HG02623 (cell line): Measurements from ENCODE around the gene FBXL17.
"Not testable (repeated sequence)": the region's sequence is repeated elsewhere in the genome, so short reads cannot be mapped to it uniquely, and the experiment has no call there.

Source experiments
- ATAC-seq: cut with Tn5 transposase; IDR thresholded peaks from one replicate; pipeline ENCODE4 v1.9.1; 2021; ENCODE audit warnings: moderate library complexity; ENCODE audit not compliant: unreplicated experiment

Gene FBXL17

GRCh38 chr5:108381954-108382783 lies at the start of gene FBXL17:
FBXL17 (minus strand) TSS chr5:108382098.
- ATAC-seq = peak; percentile 67

GRCh38 chr5:108430931-108431608 lies 49.2 kb upstream of the FBXL17 start:
- ATAC-seq = no peak

GRCh38 chr5:108421713-108422112 lies 39.8 kb upstream of the FBXL17 start:
- ATAC-seq = no peak

DNA sequence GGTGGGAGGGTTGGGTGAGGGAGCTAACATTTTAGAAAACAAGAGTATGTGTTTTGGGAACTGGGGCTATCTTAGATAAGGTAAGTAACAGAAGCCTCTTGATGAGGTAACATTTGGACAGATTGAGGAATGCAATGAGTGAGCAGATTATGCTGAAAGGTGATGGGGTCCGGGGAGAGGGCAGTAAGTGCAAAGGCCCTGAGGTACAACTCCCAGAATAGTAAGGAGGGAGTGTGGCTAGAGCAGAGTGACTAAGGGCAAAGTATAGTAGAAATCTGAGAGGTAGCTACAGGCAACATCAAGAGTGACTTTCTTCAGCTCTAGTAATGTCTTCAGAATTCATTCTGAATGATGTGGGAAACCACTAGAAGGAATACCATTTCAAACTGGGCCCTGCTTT lies 38.9 kb upstream of the FBXL17 start:
- ATAC-seq = no peak

DNA sequence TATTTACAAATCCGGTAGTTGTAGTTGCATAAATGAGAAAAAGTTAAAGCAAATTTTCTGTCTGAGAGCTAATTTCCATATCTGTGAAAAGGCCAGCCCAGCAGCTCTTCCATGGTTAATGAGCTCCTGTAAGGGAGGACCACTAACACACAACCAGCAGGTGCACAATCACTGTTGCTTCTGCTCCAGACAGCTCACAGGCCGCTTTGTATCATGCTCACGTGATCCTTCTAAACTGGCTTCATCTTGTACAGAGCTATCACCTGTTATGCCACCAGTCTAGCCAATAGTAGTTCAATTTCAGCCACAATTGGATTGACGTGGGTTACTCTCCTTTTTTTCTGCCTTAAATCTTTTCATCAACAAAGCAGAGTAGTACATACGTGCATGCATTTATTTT lies 38.3 kb upstream of the FBXL17 start:
- ATAC-seq = no peak

DNA sequence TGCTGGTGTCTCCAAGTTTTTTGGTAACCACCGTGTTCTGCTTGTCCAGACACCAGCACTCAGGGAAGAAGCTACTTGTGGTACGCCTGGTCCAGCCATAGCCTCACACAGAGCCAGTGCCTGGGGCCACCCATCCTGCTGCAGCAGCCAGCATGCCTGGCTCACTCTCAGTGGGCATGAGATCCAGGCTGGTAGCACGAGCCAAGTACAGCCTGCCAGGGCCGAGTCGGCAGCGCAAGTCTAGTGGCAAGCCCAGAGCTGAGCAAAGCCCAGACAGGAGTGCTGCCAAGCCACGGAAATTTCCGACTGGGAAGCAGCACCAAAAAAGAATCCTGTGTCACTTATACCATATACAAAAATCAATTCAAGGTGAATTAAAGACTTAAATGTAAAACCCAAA lies 36.3 kb upstream of the FBXL17 start:
- ATAC-seq = no peak

GRCh38 chr5:108417166-108417670 lies 35.3 kb upstream of the FBXL17 start:
- no peak for ATAC-seq

GRCh38 chr5:108415726-108416125 lies 33.8 kb upstream of the FBXL17 start:
- ATAC-seq = no peak

DNA sequence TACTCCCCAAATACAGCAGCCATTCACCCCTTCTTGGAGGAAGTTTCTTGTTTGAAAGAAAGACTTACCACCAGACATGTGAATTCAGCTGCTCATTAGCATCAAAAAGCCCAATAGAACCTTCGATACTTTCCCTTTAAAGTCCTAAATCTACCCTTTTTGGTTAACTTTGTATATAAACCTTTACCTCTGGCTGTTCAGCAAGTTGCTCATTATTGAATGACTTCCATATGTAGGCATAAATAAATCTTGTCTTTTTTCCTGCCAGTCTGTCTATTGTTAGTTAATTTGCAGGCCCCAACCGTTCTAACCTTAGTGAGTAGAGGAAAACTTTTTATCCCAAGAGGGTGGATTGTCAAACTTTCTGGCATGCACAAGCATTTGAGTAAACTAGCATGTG lies 27.9 kb upstream of the FBXL17 start:
- no peak for ATAC-seq

- ATAC-seq = not testable (repeated sequence)
Measured at GRCh38 chr5:108405201-108405600, 23.3 kb upstream of the FBXL17 start.

DNA sequence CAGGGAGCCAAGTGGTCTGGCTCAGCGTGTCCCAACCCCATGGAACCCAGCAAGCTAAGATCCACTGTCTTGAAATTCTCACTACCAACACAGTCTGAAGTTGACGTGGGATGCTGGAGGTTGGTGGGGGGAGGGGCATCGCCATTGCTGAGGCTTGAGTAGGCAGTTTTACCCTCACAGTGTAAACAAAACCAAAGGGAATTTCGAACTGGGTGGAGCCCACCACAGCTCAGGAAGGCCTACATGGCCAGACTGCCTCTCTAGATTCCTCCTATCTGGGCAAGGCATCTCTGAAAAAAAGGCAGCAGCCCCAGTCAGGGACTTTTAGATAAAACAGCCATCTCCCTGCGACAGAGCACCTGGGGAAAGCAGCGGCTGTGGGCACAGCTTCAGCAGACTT lies 17.1 kb upstream of the FBXL17 start:
- no peak for ATAC-seq

DNA sequence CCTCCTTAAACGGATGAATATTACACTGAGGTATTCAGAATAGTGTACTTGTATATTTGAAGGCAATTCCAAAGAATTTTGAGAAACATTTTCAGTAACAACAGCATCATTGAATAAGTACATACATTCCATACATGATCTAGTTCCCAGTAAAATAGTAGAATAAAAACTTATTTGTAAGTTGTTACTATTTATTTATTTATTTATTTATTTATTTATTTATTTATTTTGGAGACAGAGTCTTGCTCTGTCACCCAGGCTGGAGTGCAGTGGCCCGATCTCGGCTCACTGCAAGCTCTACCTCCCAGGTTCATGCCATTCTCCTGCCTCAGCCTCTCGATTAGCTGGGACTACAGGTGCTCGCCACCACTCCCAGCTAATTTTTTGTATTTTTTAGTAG lies 14.9 kb upstream of the FBXL17 start:
- not testable (repeated sequence) for ATAC-seq

DNA sequence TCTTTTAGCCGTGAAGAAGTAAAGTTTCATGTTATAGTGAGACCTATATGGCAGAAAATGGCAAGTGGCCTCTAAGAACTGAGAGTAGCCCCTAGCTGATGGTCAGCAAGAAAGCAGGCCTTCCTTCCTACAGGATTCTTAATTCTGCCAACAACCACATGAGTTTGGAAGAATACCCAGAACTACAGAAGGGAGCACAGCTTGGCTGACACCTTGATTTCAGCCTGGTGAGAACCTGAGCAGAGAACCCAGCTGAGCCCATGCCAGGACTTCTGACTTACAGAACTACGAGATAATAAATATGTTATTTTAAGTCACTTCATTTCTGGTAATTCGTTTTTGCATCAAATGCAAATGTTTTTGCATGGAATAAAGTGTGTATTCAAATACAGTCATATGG lies 5.9 kb upstream of the FBXL17 start:
- no peak for ATAC-seq

- ATAC-seq = no peak
Measured at GRCh38 chr5:108386345-108387061, 4.6 kb upstream of the FBXL17 start.

GRCh38 chr5:108384741-108385140 lies 2.8 kb upstream of the FBXL17 start:
- no peak for ATAC-seq

DNA sequence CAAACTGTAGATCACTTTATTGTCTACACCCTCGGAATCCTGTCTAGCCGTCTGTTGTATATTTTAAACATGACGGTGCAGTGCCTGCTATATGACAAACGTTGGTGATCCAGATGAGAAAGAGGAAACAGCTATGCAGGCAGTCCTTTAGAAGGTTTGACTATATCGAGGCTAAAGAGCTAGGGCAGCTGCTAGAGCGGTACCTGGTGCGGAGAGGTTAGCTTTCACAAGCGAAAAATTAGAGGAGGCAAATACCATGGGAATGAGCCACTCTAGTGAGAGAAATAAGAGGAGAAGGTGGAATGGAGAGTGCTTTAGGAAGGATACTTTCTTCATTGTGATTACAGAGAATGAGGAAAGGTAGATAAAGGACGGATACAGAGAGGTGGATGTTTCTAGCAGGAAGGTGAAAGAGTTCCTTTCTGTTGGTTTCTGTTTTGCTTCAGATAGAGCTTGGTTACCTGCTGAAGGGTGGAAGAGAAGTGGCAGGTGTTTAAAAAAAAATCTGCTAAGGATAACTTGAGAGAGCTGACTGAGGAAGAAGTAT lies 959 bp upstream of the FBXL17 start:
- peak; percentile 0 for ATAC-seq

GRCh38 chr5:108381350-108381953 lies 446 bp downstream of the FBXL17 start:
- ATAC-seq = peak; percentile 41

DNA sequence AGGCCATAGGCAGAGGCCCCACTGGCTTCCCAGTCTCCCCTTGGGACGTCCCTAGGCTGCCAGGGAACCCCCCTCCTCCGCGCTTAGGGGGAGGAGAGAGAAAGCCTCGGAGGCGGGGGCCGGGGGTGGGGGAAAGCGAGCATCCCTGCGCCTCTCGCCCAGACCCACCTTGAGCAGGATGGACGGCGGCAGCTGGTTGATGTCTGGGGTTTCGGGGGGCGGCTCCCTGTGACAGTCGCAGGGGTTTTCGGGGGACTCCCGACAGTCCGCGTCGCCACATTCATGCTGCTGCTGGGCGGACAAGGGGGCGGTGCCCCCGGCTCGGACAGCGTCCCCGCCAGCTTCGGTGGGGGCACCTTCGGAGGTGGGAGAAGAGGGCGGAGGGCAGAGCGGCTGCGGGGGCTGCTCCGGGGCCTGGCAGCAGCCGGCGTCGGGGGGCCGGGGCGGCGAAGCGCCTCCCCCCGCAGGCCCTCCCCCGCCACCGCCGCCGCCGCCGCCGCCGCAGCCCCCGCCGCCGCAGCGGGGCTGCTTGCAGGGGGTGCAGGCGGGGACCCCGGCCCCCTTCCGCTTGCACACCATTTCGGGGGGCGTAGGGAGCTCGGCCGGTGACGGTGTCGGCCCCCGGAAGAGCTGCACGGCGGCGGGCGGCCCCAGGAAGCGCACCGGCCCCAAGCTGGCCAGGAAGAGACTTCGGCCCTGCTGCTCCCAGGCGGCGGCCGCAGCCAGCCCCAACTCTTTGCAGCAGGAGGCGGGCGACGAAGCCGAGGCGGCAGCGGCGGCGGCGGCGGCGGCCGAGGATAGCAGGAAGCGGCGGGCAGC lies 1.2 kb downstream of the FBXL17 start:
- peak; percentile 29 for ATAC-seq

DNA sequence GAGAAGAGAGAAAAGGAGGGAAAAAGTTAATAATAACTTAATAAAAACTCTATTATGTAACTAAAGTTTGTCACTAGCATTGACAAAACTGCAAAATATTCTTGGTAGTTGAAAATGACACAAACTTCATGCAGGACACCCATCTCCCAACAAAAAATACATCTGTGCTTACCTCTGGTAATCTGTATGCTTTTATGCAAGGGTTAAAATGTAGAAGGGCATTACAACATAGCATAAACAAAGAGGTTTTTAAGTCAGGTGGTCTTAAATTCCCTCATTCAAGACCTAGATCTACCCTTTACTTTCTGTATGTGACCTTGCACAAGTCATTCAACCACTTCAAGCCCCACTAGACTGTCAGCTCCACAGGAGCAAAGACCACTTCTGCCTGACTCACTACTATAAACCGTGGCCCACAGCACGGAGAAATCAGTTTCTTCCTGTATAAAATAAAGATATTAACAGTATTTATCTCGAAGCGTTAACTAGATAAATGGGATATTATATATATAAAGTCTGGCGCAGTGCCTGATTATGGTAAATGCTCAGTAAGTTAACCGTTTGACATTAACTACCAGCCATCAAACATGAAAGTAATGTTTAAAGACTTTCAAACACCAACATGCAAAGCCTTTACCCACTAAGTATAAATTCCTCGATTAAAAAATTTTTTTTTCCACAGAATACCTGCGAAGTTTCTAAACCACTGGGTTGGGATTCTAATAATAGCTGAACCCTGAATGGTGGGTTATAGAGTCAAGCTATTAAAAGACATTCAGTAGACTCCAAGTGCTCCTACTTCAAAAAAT lies 2.0 kb downstream of the FBXL17 start:
- ATAC-seq = no peak
